SW480 (cell line): ENCODE measurements around the gene NPAT.
A peak's percentile ranks its signal among the peaks of the same experiment; 100 is the strongest.

Experiments used
- DNase-seq: peaks from one replicate; pipeline ENCODE4 v3.0.0-alpha.2; 2016; ENCODE audit warnings: low spot score

Gene NPAT

GRCh38 chr11:108222574-108223347 is at the start of gene NPAT, which contains the start of gene ATM:
NPAT (minus strand) TSS chr11:108222638; CDS start chr11:108222536, 102 bp downstream.
ATM (plus strand) TSS chr11:108223067; CDS start chr11:108227625, 4,558 bp downstream.
- peak; percentile 98 for DNase-seq

DNA sequence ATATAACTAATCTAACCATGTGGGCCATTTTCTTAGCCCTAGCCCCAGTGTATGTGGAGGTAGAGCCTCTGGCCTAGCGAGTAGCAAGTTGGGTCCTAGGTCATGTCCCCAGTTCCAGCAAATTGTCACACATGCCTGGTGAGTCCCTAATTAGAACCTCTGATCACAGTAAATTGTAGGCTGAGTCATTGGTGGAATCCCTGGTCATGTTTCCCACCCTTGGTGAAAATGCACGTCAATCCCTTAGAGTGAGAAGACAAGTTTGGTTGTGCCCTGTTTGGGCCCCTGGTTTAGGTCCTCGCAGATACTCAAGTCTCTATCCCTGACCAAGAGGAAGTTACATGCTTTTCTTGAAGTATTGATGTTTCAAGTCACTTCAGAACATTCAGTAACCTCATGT is 47.1 kb upstream of the NPAT start:
- DNase-seq = no peak

DNA sequence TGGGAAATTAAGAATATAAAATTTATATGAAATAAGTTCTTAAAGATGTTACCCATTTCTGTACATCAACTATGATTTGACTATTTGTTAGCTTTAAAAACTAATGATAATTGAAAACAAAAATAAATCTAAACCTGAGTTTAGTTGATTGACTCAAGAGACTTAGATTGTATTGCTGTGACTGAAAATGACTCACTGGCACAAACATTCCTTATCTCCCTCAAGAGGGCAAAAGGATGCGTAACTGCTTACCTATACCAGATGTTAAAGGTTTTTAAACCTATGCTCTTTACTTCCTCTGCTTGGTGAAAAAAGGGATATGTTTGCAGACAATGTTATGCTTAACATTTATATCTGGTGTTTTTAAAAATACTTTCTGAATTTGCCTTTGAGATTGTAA is 30.7 kb upstream of the NPAT start:
- no peak for DNase-seq

DNA sequence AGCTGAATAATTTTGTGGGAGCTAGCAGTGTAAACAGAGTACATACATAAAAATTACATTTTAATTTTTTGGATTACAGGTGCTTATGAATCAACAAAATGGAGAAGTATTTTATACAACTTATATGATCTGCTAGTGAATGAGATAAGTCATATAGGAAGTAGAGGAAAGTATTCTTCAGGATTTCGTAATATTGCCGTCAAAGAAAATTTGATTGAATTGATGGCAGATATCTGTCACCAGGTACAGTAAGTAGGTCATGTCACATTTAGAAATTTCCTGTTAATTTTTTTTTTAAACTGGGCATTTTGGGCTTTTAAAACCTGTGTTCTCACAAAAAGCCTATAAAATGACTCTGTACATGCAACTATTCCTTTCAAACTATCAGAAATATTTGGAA is 24.4 kb upstream of the NPAT start:
- DNase-seq = no peak

DNA sequence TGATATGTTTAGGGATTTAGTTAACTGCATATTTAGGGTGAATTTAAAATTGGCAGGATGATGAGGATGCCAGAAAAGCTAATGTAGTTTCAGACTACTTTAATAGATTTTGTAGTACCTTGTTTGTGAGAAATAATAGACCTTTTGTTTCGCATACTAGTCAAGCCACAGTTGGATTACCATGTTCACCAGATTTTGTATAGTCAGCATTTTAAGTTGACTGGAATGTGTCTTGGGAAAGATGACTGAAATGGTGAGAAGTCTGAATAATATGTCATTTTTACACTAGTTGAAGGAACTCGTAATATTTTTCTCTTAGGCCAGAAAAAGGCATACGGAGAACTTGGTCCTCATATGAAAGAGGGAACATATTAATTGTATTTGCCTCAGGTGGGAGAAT is 23.9 kb upstream of the NPAT start:
- no peak for DNase-seq

GRCh38 chr11:108242422-108242821 is 20.0 kb upstream of the NPAT start:
- no peak for DNase-seq

- DNase-seq = no peak
These were observed 19.0 kb upstream of the NPAT start for GRCh38 chr11:108241330-108242037.

DNA sequence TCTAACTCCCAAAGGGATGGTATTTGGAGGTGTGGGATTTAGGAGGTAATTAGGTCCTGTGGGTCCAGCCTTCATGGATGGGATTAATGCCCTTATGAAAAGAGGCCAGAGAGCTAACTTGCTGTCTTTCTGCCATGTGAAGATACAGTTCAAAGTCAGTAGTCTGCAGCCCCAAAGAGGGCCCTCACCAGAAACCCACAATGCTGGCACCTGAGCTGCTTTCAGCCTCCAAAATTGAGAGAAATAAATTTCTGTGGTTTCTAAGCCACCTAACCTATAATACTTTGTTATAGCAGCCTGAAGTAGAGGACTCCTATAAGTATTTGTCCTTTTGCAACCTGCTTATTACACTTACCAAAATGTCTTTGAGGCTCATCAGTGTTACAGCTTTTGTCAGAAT is 16.6 kb upstream of the NPAT start:
- no peak for DNase-seq

GRCh38 chr11:108237058-108237481 is 14.6 kb upstream of the NPAT start:
- no peak for DNase-seq

- no peak for DNase-seq
These were observed 13.2 kb upstream of the NPAT start for GRCh38 chr11:108235633-108236032.

DNA sequence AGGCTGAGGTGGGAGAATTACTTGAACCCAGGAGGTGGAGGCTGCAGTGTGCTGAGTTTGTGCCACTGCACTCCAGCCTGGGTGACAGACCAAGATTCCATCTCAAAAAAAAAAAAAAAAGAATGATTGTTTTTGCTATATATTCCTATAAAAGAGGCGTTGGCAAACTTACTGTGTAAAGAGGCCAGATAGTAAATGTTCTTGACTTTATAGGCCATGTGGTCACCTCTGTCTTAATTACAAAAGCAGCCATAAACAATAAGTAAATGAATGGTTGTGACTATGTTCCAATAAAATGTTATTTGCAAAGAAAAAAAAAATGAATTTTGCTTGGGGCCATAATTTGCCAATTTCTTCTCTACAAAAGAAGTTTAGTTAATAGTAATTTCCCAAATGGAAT is 12.8 kb upstream of the NPAT start:
- DNase-seq = no peak

GRCh38 chr11:108233277-108233945 is 11.0 kb upstream of the NPAT start:
- DNase-seq = no peak

- DNase-seq = no peak
These were observed 5.8 kb upstream of the NPAT start for GRCh38 chr11:108228251-108228650.

GRCh38 chr11:108226036-108226435 is 3.6 kb upstream of the NPAT start:
- DNase-seq = no peak

- no peak for DNase-seq
These were observed 2.7 kb upstream of the NPAT start for GRCh38 chr11:108224911-108225786.

- DNase-seq = no peak
These were observed 1.9 kb upstream of the NPAT start for GRCh38 chr11:108224366-108224765.

DNA sequence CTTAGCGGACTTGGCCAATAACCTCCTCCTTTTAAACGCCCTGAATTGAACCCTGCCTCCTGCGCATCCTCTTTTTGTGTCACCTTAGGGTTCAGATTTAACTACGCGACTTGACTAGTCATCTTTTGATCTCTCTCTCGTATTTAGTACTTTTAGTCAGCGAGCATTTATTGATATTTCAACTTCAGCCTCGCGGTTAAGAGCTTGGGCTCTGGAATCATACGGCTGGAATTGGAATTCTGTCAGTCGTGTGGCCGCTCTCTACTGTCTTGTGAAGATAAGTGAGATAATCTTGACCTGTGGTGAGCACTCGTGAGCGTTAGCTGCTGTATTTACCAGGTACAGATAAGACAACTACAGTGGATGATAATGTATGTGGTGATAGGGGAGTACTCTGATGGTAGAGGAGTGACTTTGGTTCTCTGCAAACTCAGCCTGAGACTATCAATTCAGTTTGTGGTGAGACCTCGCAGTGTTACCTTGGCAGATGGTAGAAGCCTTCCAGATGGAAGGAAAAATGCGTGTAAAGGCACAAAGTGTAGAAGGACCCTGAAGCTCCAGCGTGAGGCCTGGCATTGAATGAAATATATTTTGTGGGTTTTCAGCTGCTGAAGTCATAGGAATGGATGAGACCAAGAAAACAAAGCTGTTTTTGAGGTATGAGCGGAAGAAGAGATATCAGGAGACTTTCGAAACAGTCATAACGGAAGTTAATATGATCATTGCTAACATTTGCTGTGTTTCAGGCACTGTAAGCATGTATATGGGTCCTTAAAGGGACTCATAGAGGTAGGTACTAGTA is 1.1 kb upstream of the NPAT start:
- peak; percentile 20 for DNase-seq

DNA sequence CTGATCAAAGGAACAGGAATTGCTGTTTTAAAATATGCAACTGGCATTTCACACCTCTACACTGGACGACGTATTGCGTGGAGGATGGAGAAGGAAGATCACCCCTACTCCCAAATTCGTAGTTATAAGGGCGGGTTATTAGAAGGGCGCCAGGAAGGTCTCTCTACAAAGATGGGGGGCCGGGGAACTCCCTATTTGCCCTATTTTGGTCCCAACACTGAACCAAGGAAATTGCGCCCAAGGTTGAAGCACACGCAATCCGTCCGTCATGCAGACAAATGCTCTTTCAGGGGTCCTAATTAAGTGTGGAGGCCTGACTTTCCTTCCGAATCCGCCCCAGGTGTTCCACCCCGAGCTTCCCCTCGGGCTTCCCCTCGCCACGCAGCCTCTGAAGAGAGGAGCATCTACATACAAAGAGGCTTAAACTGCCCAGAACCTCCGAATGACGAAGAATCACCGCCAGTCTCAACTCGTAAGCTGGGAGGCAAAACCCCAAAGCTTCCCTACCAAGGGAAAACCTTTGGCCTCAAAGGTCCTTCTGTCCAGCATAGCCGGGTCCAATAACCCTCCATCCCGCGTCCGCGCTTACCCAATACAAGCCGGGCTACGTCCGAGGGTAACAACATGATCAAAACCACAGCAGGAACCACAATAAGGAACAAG is 396 bp downstream of the NPAT start:
- DNase-seq = no peak

DNA sequence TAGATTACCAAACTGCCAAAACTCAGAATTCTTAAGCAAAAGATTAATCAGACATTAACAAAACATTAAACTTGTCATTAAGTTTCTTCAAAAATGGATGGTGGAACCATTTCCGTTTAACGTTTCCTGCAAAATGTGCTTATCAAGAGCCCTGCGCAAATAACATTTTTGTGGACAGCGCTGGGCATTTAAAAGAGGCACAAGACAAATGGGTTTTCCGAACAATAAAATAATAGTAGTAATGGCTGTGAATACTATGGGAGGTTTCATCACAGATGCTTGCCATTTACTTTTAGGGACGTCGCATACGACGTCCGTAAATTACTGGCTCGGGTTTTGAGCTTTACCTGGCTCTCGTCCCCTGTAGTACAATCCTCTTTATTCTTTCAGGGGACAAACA is 1.1 kb downstream of the NPAT start:
- DNase-seq = peak; percentile 13

DNA sequence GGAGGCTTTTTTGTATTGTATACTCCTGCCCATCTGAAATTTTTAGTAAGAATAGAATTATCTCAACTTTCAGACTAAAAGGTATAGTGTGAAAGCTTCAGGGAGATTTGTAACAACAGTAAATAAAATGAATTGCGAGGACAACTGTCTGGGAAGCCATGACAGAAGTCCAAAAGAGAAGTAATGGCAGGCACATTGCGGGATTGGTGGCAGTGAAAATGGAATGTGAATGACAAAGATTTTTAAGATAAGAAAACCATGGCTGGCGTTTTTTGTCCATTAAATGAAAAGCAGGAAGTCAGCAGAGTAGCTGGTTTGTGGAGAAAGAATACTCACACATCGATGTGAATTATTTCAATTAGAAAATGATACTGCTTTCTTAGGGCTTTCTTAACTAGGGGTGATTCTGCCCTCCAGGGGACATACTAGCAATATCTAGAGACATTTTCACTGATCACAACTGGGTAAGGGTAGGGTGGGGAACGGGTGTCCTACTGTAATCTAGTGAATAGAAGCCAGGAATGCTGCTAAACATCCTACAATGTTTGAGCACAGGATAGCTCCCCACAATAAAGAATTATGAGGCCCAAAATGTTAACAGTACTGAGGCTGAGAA is 1.6 kb downstream of the NPAT start:
- no peak for DNase-seq
